AG10803 (cell line): Measurements from ENCODE around the gene DCPS.
"Not testable (repeated sequence)": the region's sequence is repeated elsewhere in the genome, so short reads cannot be mapped to it uniquely, and the experiment has no call there.

Experiments
- DNase-seq: peaks from one replicate; pipeline ENCODE4 v3.0.0; 2010; ENCODE audit warnings: low read depth
- H3K4me3 ChIP-seq: 2 replicates; pipeline ENCODE4 v1.5.1; 2011; ENCODE audit warnings: mild to moderate bottlenecking, low read length, control low read depth
- TF ChIP-seq, protein P1 (sequence below): conservative IDR thresholded peaks from 2 replicates; pipeline ENCODE4 v1.5.1; 2011; ENCODE audit warnings: mild to moderate bottlenecking, low read length, control low read depth, inconsistent platforms

DCPS gene

DNA sequence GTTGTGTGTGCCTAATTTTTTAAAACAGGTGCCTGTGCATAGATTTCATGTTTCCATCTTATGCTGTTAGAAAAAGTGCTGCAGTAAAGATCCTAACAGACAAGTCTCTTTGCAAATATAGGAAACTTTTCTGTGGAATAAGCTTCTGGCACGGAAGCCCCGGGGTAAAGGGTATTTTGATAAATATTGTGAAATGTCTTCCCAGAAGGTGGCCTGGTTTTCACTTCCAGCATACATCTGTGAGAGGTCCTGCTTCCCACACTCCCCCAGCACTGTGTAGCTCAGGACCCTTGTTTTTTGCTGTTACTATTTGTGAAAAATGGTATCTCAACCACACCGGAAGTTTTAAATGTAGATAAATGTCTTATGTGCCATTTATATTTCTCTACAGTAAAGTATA lies 66.2 kb downstream of the DCPS start:
- no peak overlapping the region for H3K4me3 ChIP-seq
- no peak for DNase-seq
- TF ChIP-seq, protein P1, sequence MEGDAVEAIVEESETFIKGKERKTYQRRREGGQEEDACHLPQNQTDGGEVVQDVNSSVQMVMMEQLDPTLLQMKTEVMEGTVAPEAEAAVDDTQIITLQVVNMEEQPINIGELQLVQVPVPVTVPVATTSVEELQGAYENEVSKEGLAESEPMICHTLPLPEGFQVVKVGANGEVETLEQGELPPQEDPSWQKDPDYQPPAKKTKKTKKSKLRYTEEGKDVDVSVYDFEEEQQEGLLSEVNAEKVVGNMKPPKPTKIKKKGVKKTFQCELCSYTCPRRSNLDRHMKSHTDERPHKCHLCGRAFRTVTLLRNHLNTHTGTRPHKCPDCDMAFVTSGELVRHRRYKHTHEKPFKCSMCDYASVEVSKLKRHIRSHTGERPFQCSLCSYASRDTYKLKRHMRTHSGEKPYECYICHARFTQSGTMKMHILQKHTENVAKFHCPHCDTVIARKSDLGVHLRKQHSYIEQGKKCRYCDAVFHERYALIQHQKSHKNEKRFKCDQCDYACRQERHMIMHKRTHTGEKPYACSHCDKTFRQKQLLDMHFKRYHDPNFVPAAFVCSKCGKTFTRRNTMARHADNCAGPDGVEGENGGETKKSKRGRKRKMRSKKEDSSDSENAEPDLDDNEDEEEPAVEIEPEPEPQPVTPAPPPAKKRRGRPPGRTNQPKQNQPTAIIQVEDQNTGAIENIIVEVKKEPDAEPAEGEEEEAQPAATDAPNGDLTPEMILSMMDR, result no peak

DNA sequence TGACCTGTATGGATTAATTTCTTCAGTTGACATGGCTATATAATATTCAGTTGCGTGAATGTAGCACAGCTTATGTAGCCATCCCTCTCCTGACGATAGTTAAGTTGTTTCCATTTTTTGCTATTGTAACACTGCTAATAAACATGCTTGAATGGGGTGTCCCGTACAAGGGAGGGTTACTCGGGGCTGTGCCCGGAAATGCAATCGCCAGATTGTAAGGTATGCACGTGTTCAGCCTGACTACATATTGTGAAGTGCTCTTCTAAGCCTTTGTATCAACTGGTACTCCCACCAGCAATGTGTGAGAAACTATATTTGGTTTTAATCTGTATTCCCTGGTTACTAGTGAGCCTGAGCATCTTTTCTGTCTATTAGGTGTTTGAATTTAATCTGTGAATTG lies 67.7 kb downstream of the DCPS start:
- TF ChIP-seq, protein P1, result no peak
- H3K4me3 ChIP-seq, result no peak overlapping the region
- DNase-seq, result no peak

GRCh38 chr11:126373389-126374066 lies 69.7 kb downstream of the DCPS start:
- not testable (repeated sequence) for DNase-seq, H3K4me3 ChIP-seq

DNA sequence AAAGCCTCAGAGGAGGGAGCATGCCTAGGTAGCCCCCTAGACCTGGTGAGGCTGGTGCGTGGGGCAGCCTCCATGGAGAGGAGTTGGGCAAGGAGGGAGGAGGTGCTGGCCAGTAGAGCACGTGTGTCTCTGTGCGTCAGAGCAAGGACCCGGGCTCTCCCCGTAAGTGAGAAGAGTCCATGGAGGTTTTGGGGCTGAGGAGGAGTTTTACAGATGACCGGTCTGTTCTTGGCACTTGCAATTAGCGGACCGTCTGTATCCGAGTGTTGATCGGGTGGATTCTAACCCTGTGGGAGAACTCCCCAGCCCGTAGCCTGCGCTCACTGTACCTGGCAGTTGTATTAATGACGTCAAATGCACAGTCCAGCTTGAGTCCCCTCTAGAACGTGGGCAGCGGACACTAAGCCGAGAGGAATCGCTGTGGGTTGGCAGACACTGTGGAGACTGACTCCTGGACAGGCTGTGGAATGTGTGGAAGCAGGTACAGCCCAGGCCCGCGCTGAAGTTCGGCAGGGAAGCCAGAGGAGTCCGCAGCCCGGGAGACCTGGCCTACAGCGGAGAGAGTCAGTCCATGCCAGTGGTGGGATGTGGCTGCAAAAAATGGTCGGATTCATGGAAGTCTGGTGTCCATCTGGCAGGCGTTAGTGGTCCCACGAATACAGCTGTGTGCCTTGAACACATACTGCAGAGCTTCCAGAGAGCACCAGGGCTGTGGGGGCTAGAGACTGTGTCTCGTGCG lies 70.9 kb downstream of the DCPS start:
- not testable (repeated sequence) for H3K4me3 ChIP-seq, DNase-seq

DNA sequence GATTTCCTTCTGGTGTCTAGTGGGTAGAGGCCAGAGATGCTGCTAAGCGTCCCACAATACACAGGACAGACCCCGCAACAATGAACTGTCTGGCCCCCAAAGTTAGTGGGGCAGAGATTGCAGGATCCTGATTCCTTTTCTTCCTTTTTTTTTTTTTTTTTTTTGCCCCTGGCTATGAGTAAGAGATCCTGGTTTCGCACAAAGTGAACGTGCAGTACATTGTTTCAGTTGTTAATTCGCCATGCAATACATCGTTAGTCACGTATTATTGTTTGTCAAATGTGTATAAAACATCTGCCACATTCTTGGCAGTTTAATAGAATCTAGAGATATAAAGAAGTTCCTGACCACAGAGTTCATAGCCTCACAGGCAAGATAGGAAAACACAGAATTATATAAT lies 71.9 kb downstream of the DCPS start:
- TF ChIP-seq, protein P1, result no peak
- H3K4me3 ChIP-seq, result no peak overlapping the region
- no peak for DNase-seq

GRCh38 chr11:126378763-126379162 lies 74.9 kb downstream of the DCPS start:
- DNase-seq, result no peak
- no peak overlapping the region for H3K4me3 ChIP-seq
- TF ChIP-seq, protein P1, result no peak

DNA sequence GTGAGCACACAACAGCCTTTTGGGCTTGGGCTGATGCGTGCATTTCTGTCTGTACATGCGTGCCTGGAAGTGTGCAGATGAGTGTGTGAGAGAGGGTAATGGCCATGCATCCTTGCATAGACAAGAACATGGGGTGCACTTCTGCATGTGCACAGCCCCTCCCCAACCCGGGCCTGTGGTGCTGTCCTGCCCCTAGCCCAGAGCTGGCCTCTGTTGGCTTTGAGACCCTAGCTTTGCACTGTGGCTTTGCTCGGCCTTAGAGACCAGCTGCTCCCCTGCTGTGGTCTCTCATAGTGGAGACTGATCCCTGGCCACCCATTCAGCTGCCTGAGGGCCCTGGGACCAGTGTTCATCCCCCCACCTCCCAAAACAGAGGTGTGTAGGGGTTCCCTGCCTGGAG lies 77.0 kb downstream of the DCPS start:
- TF ChIP-seq, protein P1, result no peak
- no peak for DNase-seq
- H3K4me3 ChIP-seq, result no peak overlapping the region

DNA sequence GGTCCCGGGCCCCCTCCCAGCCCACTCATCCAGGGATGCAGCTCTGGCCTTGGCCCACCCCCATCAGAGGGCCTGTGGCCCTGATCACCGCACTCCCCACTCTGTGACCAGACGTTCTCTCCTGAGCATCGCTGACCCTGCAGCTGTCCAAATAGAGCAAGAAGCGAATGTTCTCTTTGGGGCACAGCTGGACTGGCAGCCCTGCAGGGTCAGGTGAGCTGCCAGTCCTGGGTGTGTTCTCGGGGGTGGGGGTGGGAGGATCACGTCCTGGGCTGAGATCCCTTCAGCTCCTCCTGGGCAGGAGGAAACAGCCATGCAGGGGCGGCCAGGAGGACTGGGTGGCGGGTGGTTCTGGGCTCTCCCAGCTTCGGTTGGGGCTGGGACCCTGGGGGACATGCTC lies 78.1 kb downstream of the DCPS start:
- H3K4me3 ChIP-seq, DNase-seq: not testable (repeated sequence)

- not testable (repeated sequence) for H3K4me3 ChIP-seq, DNase-seq
Measured at GRCh38 chr11:126382641-126383040, 78.8 kb downstream of the DCPS start.
